T-helper 9 cell (primary cell): ENCODE measurements around the gene ST6GALNAC6.

Source experiments
- DNase-seq: peaks from one replicate; pipeline ENCODE4 v3.0.0-alpha.2; 2020
- total RNA-seq, 2 donors: gene quantifications; one replicate each; lab custom pipeline; 2026; lab: John Stamatoyannopoulos, UW

ST6GALNAC6 gene
- 6.4 to 20.0 reads per million in 2 donors for total RNA-seq

GRCh38 chr9:127899128-127899943, at the start of gene ST6GALNAC6:
Gene ST6GALNAC6 (minus strand): TSS chr9:127899603. CDS start chr9:127897981, 1,622 bp downstream.
- peak; percentile 64 for DNase-seq

- DNase-seq = no peak
Observed at GRCh38 chr9:127947841-127948710, 48.7 kb upstream of the ST6GALNAC6 start.

- no peak for DNase-seq
Observed at GRCh38 chr9:127946728-127947127, 47.3 kb upstream of the ST6GALNAC6 start.

- no peak for DNase-seq
Observed at GRCh38 chr9:127945942-127946341, 46.5 kb upstream of the ST6GALNAC6 start.

- DNase-seq = no peak
Observed at GRCh38 chr9:127945338-127945737, 45.9 kb upstream of the ST6GALNAC6 start.

- no peak for DNase-seq
Observed at GRCh38 chr9:127944586-127945218, 45.3 kb upstream of the ST6GALNAC6 start.

GRCh38 chr9:127943731-127944144, 44.3 kb upstream of the ST6GALNAC6 start:
- peak; percentile 67 for DNase-seq

- no peak for DNase-seq
Observed at GRCh38 chr9:127943011-127943662, 43.7 kb upstream of the ST6GALNAC6 start.

- DNase-seq = no peak
Observed at GRCh38 chr9:127942216-127943010, 43.0 kb upstream of the ST6GALNAC6 start.

GRCh38 chr9:127941961-127942215, 42.5 kb upstream of the ST6GALNAC6 start:
- no peak for DNase-seq

- no peak for DNase-seq
Observed at GRCh38 chr9:127941062-127941960, 41.9 kb upstream of the ST6GALNAC6 start.

- DNase-seq = no peak
Observed at GRCh38 chr9:127940593-127940992, 41.2 kb upstream of the ST6GALNAC6 start.

- DNase-seq = no peak
Observed at GRCh38 chr9:127938298-127938690, 38.9 kb upstream of the ST6GALNAC6 start.

- DNase-seq = peak; percentile 82
Observed at GRCh38 chr9:127937388-127938297, 38.2 kb upstream of the ST6GALNAC6 start, which contains the start of gene DPM2. Gene DPM2 (minus strand): TSS chr9:127937854. CDS start chr9:127937820, 34 bp downstream.

- DNase-seq = no peak
Observed at GRCh38 chr9:127937056-127937387, 37.6 kb upstream of the ST6GALNAC6 start.

- DNase-seq = no peak
Observed at GRCh38 chr9:127936347-127936852, 37.0 kb upstream of the ST6GALNAC6 start.

- no peak for DNase-seq
Observed at GRCh38 chr9:127935765-127936221, 36.4 kb upstream of the ST6GALNAC6 start.

- DNase-seq = no peak
Observed at GRCh38 chr9:127934986-127935385, 35.6 kb upstream of the ST6GALNAC6 start.

- DNase-seq = no peak
Observed at GRCh38 chr9:127934248-127934647, 34.8 kb upstream of the ST6GALNAC6 start.
